HG02642 (cell line): ENCODE results near the gene CACNB1.
A peak's percentile ranks its signal among the peaks of the same experiment; 100 is the strongest.

ENCODE experiments used
- ATAC-seq: cut with Tn5 transposase; IDR thresholded peaks from one replicate; pipeline ENCODE4 v1.9.1; 2021; ENCODE audit warnings: mild to moderate bottlenecking; ENCODE audit not compliant: unreplicated experiment, poor library complexity

CACNB1 gene

GRCh38 chr17:39197380-39198185 lies at the start of gene CACNB1:
Gene CACNB1 (minus strand): TSS chr17:39197669. CDS start chr17:39197495, 174 bp downstream.
- ATAC-seq = peak; percentile 45

- ATAC-seq = no peak
Measured at GRCh38 chr17:39246274-39246673, 48.8 kb upstream of the CACNB1 start.

- ATAC-seq = no peak
Measured at GRCh38 chr17:39244600-39245570, 47.4 kb upstream of the CACNB1 start.

- no peak for ATAC-seq
Measured at GRCh38 chr17:39244016-39244599, 46.6 kb upstream of the CACNB1 start.

GRCh38 chr17:39243155-39243554 lies 45.7 kb upstream of the CACNB1 start:
- ATAC-seq = no peak

- ATAC-seq = no peak
Measured at GRCh38 chr17:39240631-39241030, 43.2 kb upstream of the CACNB1 start.

GRCh38 chr17:39239640-39240314 lies 42.3 kb upstream of the CACNB1 start:
- ATAC-seq = peak; percentile 58

- no peak for ATAC-seq
Measured at GRCh38 chr17:39238311-39238972, 41.0 kb upstream of the CACNB1 start.

GRCh38 chr17:39237586-39237985 lies 40.1 kb upstream of the CACNB1 start:
- no peak for ATAC-seq

GRCh38 chr17:39236981-39237441 lies 39.5 kb upstream of the CACNB1 start:
- no peak for ATAC-seq

- ATAC-seq = no peak
Measured at GRCh38 chr17:39236450-39236927, 39.0 kb upstream of the CACNB1 start.

- ATAC-seq = no peak
Measured at GRCh38 chr17:39235555-39236449, 38.3 kb upstream of the CACNB1 start.

GRCh38 chr17:39231591-39232551 lies 34.4 kb upstream of the CACNB1 start:
- ATAC-seq = no peak

- ATAC-seq = no peak
Measured at GRCh38 chr17:39231091-39231561, 33.7 kb upstream of the CACNB1 start.

GRCh38 chr17:39230361-39230760 lies 32.9 kb upstream of the CACNB1 start:
- ATAC-seq = no peak

- ATAC-seq = no peak
Measured at GRCh38 chr17:39229274-39229913, 31.9 kb upstream of the CACNB1 start.
